Stimulated activated CD4-positive, alpha-beta T cell treated with anti-CD3 and anti-CD28 coated beads, Interleukin-15, amount 100 ng/mL, for 24 hours (primary cell): Measurements from ENCODE around the gene RXFP2.
A peak's percentile ranks its signal among the peaks of the same experiment; 100 is the strongest.

Source experiments
- DNase-seq: peaks from one replicate; pipeline ENCODE4 v3.0.0-alpha.2; 2020

Gene RXFP2, protein sequence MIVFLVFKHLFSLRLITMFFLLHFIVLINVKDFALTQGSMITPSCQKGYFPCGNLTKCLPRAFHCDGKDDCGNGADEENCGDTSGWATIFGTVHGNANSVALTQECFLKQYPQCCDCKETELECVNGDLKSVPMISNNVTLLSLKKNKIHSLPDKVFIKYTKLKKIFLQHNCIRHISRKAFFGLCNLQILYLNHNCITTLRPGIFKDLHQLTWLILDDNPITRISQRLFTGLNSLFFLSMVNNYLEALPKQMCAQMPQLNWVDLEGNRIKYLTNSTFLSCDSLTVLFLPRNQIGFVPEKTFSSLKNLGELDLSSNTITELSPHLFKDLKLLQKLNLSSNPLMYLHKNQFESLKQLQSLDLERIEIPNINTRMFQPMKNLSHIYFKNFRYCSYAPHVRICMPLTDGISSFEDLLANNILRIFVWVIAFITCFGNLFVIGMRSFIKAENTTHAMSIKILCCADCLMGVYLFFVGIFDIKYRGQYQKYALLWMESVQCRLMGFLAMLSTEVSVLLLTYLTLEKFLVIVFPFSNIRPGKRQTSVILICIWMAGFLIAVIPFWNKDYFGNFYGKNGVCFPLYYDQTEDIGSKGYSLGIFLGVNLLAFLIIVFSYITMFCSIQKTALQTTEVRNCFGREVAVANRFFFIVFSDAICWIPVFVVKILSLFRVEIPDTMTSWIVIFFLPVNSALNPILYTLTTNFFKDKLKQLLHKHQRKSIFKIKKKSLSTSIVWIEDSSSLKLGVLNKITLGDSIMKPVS

DNA sequence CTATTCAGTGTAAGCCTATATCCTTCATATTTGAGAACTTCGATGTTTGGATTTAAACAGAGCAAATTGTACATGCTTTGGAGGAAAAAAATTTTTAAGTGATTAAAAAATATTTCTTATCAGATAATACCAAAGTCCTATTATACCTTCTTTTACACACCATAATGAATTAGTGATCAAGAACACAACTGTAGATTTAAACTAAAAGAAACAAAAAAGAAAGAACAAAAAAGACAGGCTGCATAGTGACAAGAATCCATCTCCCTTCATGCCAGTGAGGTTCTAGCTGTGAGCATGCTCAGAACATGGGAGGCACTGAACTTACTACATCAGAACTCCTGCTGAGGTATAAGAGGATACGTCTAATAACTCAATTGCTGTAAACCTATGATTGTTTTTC is at the start of gene RXFP2:
TSS of gene RXFP2 (plus strand) at position 301 of the 400 bp plus-strand sequence. CDS start at position 388, 87 bp downstream.
- no peak for DNase-seq

DNA sequence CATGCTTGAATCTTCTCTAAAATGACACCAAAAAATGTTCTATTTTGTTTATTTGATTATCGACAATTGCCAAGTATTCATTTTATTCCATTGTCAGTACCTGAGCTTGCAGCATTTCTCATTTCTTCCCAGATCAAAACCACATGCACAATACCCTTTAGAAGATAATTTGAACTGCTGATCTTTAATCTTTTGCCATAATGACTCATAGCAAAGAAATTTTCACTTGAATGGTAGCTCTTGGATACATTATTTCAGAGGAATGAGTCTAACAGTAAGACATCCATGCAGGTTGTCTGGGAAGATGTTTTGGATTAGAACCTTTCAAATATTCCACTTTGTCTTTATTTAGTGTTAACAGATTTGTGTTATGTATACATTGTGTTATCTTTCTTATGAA is 42.0 kb upstream of the RXFP2 start:
- no peak for DNase-seq

DNA sequence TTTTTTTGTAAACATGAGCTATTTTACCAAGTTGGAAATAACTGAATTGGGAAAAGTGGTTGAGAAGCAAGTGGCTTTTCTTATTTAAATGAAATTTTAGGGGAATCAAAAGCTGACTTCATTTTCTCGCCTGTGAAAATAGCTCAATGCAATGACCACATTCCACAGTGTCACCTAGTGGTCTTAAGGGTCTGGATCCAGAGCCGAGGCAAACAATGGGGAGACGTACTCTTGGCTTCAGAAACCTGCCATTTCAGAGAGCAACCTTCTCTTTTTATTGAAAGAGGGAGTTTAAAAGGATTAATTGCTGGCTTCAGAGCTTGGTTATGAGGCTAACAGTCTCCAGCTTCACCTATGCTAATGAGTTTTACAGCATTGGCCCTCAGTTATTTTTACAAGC is 39.7 kb upstream of the RXFP2 start:
- no peak for DNase-seq

DNA sequence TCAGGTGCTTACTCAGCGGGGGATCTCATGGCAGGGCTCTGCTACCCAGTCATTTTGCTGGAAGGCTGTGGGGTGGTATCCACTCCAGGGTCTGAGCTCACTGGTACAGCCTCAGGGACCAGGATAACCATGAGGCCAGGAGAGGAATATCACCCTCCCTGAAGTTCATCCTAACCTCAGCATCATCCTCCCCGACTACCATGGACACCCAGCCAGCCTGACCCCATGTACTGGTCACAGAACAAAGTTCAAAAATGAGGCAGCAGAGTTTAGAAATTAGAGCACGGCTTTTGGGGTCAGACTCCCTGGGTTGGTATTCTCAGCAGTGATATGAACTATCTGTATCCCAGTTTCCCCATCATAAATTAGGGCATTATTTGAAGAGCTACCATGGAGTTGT is 35.5 kb upstream of the RXFP2 start:
- DNase-seq, result no peak

DNA sequence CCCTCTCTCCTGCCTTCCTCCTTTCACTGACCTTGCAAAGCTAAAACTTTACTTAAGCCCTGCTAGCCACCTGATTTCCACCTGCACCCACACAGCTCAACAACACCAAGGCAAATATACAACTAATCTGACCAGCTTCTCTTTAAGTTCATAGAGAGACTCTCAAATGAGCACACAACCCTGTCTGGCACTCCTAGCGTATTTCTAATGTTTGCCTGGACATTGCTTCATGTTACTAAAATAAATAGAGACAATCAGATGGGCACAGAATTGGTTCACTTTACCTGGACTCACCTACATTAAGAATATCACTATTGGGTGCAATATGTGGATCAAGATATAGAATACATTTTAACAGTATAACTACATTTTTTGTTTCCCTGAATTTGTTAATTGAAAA is 33.2 kb upstream of the RXFP2 start:
- DNase-seq, result no peak

DNA sequence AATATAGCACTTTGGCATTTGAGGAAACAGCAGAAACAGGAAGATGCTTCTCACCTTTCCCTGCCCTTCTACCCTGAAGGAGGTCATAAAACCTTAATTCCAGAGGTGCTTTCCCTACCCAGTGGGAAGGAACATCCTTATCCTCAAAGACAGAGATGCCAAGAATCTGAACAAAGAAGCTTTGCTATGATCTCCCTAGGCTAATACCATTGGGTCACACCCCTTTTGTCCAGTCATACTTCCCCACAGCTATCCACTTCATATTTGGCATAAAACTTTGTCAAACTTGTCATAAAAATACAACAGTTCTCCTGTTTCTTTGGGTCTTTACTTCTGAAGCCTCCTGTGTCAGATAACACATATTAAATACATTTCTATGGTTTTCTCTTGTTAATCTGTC is 21.7 kb upstream of the RXFP2 start:
- DNase-seq, result no peak

DNA sequence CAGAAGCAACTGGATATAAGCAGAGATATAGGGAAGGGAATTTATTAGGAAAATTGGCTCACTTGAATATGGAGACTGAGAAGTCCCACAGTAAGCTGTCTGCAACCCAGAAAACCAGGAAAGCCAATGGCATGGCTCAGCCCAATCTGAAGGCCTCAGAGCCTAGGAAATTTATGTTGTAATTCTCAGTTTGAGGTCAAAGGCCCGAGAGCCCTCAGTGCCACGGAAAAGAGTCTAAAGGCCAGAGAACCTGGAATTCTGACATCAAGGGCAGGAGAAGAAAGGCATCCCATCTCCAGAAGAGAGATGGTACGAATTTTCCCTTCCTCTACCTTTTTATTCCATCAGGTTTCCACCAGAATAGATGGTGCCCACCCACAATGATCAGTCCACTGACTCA is 20.1 kb upstream of the RXFP2 start:
- no peak for DNase-seq

DNA sequence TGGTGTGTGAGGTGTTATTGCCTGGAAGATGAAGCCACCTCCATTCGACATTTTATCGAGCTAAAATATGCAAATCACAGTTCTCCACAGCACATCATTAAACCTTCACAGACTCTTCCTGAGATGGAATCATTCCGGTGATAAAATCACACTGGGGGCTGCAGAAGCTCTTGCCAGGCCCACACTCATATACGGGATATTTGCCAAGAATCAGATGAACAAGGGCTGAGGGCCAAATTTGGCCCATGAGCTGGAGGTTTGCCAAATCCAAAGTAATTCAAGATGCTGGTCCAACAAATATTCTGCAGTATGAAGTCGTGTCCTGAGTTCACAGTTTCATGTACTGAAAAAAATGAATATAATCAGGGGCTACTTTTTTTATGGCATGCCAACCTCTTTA is 16.7 kb upstream of the RXFP2 start:
- no peak for DNase-seq

DNA sequence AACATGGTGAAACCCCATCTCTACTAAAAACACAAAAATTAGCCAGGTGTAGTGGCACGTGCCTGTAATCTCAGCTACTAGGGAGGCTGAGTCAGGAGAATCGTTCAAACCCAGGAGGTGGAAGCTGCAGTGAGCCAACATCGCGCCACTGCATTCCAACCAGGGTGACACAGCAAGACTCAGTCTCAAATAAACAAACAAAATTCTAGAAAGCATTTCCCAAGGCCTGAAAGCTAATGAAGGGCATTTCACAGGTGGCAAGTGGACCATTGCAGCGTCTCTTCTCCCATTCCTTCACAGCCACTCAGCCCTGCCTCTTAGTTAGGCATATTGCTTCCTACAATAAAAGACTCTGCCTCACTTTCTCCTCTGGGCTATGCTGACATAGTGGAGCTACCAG is 13.5 kb upstream of the RXFP2 start:
- no peak for DNase-seq

DNA sequence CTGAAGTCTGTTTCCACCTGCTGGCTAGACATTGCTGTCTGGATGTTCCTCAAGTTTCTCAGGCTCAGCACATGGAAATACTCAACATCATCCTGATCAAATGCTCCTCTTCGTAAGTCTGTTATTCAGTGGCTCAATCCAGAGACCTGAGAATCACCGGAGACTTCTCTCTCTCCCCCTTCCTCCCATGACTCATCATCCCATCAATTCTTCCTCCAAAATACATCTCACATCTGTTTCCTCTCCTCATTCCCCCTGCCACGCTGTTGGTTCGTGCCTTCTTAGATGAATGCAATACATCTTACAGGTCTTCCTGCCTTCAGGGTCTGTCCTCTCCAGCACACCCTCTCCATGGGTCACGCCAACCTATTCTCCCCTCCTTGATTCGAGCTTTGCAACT is 7.4 kb upstream of the RXFP2 start:
- no peak for DNase-seq

DNA sequence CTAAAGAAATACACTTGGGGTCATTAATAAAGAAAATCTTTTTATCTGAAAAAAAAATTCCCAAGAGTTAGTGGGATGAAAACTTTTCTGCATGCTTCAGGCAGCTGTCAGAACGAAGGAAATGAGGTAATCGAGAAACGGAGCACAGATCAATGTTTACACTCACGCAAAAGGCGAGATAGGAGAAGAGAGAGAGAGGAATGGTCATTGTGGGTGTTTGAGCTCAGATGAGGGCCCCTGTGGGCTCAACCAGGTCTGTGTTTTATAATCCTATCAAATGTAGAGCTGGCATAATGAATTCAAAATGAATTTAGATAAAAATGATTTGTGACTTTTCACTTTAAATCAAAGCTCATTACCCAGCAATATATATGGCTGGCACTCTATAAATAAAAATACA is 6.3 kb upstream of the RXFP2 start:
- no peak for DNase-seq

DNA sequence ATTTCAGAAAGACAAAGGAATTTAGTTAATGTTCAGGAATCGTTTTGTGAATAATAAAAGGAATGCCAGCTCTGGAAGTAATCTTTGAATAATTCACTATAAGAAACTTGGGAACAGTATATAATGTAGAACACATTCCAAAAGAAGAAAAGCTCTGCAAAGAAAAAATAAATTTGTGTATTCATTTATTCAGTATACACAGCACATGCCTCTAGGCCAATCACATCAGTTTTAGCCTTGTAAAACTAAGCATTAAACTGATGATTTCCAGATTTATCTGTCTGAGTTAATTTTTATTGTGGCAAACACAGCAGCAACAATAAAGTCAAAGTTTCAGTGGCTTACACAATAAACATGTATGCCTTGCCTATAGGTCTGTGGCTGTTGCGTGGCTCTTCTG is 5.7 kb upstream of the RXFP2 start:
- no peak for DNase-seq

DNA sequence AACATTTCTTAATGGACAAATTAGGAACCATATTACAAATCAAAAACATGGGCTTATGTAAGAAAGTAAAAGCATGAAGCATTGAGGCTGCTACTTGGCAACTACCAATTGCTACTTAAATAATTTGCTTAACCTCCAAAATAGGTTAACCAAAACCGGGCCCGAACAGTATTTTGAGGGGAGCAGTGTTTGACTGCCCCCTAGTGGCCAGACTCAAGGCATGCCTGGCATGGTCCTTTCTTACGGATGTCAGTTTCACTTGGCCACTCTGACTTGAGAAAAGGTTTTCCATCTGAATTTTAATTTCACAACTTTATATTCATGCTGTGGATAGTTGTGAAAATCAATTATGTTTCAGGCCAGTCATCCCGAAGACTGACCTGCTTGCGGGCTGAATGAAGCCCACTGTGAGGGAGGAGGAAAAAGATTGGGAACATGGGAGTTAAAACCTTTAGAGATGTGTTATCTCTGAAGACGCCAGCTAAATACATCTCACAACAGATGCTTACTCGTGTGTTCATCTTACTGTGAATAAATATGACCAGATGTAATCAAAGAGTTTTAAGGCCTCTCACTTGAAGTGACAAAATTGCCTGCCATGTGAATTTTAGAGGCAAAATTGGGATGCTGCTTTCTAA is 2.9 kb downstream of the RXFP2 start:
- peak; percentile 72 for DNase-seq

DNA sequence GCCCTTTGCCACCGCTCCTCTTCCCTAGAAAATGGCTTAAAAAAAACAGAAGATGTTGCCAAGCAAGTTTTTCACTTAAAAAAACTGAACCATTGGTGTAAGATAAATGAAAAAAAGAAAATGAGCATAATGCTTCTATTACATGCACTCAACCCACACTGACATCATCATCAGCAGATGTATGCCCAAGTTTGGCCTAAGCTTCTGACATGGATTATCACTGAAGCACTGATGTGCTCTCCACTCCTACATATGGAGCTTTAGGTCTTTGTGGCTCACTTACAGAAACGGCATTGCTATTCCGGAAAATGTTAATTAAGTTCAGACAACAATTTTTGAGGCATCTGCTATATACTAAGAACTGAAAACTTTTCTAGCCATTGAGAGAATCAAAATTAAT is 8.0 kb downstream of the RXFP2 start:
- no peak for DNase-seq

DNA sequence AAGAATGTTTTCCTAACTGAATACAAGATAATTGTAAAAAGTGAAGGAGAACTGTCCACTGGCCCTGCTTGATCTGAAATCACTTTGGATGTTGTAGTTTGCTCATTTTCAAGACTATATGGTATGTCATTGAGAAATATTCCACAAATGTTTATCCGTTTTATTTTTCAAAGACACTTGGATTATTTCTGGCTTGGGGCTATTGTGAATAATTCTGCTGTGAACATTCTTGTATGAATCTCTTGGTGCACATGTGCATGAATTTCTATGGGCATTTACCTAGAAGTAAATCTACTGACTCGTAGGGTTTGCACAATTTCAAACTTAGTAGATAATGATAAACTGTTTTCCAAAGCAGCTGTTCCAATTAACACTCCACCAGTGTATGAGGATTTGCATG is 8.6 kb downstream of the RXFP2 start:
- DNase-seq, result no peak

DNA sequence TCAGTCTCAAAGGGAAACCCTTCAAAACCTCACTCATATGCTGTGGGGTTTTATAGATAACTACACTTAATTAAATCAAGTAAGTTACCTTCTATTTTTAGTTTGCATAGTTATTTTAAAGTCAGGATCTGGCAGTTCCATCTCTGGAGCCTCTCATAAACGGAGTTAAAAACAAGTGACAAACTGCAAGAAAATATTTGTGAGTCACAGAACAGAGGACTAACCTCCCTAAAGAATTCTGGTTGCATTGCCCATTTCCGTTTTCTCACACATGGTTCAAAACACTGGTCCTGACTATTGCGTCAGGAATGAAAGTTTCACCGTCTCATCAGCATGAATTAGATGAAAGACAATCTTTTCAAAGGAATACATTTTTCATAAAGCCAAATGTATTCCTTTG is 10.6 kb downstream of the RXFP2 start:
- DNase-seq, result no peak

DNA sequence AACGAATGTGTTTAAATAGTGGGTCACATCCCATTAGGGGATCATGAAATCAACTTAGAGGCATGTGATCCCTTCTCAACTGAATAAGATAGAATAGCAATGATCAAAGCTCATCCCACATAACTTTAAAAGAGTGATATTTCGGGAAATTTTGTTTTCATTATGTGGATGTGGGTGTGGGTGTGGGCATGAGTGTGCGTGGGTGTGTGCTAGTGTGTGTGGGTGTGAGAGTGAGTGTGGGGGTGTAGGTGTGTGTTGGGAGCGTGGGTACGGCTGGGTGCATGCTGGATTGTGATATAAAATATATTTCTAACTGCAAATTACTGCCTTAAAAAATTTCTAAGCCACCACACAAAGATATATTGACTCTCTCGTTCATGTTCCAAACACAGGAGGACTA is 15.9 kb downstream of the RXFP2 start:
- no peak for DNase-seq

DNA sequence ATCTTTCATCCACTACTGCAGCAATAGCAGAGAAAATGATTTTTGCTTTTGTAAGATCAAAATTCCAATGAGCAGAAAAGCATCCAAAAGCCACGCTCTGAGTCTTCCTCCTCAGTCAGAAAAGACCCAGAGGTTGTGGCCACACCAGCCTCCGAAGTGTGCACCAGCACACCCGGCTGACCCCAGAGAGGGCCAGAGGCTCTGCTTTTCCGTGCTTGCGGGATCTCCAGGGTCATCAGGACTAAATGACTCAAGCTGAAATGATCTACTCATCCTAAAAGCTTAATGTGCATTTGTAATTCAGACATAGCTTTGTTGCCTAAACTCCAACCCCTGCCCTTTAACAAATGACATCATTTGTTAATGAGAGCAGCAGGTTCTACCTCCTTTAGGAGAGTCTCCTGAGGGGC is 16.5 kb downstream of the RXFP2 start:
- DNase-seq, result no peak

DNA sequence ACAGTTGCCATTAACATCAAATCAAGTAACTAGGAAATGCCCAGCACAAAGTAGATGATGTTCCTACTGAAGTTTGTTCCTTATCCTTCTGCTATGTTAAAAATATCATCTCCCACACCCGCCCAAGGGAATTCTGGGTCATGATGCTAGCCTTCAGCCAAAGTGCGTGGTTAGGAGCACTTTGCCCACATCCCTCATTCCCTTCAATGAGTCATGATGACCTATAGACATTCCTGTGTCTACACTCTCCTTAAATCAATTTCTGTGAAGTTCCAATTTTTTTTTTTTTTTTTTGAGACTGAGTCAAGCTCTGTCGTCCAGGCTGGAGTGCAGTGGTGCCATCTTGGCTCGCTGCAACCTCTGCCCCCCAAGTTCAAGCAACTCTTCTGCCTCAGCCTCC is 17.0 kb downstream of the RXFP2 start:
- no peak for DNase-seq

DNA sequence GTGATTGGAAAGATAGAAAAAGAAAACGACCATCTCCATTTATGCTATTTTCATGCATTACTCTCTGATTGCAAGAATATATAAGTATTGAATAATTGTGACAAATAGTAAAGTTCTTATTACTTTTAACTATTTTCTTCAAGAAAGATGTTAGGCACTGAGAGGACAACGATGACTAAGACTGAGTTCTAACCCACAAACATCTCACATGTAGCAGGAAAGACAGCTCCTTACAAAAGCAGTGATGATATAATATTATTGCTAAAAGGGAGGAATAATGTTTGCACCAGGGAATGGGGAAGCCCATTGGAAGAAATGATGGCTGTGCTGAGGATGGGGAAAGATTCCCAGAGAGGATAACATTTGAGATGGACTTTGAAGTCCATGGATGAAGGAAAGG is 22.6 kb downstream of the RXFP2 start:
- no peak for DNase-seq

DNA sequence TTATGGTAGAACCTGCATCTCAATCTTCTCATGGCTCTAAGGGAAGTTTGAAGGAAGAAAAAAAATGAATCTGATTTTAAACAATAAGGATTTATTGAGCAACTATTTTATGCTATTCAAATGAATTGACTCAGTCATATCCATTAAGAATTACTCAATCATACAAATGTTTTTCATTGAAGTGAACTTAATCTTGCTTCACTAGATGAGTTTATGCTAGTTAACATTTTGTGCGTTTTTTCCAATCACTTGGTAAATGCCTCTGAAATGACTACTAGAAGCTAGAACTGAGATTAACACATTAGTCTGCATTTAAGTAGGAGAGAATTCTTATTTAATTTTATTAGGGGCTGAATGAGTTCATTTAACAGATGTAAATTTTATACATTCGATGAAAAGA is 25.2 kb downstream of the RXFP2 start:
- DNase-seq, result no peak

DNA sequence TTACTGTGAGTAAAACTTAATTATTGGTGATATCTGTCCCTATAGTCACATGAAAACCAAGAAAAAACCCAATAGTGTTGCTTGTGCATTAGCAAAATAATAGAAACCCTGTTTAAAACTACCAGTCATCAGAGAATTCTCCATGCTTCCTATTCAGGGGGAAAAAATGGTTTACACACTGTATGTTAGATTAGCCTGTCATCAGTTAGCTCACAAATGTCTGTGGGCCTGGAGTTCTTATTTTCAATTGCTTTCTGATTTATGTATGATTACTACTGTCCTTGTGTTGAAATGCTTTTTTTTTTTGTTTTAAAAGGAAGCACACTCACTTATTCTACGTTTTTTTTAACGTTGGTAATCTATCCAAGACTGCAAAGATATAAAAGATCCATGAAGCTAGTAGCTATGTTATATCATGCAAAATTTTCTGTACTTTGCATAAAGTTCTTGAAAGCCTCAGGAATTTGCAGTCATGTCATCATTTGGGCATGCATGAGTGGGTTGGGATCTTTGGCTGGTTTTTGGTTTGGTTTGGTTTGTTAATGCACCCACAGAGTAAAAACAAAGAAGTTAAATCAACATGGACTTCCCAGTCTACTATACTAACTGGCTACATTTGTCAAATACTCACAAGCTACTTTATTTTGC is 25.9 kb downstream of the RXFP2 start:
- DNase-seq, result no peak

DNA sequence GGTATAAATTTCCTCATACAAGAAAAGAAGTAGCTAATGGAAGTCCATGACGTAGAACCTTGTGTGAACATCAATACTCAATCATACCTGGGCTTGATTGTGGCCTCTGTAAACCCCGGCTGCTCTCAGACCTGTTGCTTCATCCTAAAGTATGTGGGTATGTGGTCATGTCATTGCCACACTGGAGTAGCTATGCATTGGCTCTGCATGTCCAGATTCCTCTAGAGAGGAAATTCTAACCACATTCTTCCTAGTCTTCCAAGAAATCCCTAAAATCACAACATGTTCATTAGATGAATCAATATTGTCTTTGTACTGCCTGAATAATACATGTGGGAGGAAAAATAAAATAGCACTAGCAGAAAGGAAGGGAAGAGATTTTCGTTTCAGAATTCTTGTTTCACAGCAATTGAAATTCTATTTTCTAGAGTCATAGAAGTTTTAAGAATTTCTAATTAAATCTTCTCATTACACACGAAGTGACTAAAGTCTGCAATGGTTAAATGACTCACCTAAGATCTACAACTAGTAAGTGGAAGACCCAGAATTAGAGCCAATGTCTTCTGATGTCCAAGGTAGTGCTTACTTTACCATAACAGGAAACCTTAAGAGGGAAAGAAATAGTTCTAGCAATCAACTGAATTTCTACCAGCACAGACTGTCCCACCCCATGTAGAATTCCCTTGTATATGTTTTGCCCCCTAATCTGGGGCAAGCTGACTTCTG is 28.0 kb downstream of the RXFP2 start:
- DNase-seq, result no peak
